ENCODE measurements around the gene MAP2K3.

DNA sequence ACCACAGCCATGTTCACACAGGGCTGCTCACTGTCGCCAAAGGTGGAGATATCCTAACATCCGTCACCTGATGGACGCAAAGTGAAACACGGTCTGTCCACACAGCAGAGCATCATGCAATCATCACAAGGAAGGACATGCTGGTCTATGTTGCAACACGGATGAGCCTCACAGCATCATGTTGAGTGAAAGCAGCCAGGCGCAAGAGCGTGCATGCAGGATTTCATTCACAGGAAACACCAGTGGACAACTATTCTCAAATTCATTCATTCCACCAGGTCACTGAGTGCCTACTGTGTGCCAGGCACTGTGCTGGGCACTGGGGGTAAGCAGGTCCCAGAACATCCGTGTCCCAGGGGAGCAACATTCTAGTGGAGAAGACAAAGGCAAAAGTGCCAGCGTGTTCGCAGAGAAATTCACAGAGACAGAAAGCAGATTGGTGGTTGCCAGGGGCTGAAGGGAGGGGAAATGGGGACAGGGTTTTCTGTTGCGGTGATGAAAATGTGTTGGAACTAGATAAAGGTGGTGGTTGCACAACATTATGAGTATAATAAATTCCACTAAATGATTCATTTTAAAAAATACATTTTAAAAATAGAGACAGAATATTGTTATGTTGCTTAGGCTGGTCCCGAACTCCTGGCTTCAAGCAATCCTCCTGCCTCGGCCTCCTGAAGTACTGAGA lies 69.0 kb downstream of the MAP2K3 start:
- TF ChIP-seq, protein P1, sequence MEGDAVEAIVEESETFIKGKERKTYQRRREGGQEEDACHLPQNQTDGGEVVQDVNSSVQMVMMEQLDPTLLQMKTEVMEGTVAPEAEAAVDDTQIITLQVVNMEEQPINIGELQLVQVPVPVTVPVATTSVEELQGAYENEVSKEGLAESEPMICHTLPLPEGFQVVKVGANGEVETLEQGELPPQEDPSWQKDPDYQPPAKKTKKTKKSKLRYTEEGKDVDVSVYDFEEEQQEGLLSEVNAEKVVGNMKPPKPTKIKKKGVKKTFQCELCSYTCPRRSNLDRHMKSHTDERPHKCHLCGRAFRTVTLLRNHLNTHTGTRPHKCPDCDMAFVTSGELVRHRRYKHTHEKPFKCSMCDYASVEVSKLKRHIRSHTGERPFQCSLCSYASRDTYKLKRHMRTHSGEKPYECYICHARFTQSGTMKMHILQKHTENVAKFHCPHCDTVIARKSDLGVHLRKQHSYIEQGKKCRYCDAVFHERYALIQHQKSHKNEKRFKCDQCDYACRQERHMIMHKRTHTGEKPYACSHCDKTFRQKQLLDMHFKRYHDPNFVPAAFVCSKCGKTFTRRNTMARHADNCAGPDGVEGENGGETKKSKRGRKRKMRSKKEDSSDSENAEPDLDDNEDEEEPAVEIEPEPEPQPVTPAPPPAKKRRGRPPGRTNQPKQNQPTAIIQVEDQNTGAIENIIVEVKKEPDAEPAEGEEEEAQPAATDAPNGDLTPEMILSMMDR (optimal IDR thresholded peaks at IDR 0.05 in 1 of 3, IDR thresholded peaks at IDR 0.05 in 1 of 3, conservative IDR thresholded peaks at IDR 0.05 in 1 of 3; ENCODE audit: extremely low read depth in 1 of 3, insufficient read depth in 2 of 3, low read length in 3 of 3): no peak
- TF ChIP-seq EZH2 (IDR thresholded peaks at IDR 0.05; ENCODE audit: low read length): no peak
